ENCODE results near the gene C10orf95. TPM values are rescaled to one million over a fixed set of nuclear protein-coding genes. Genes with fewer than 3 reads are reported as not detected.

C10orf95 gene
- polyA plus RNA-seq, 2 donors, result 0.37 to 0.65 TPM

GRCh38 chr10:102419269-102420180 is 31.8 kb downstream of the C10orf95 start:
- Histone ChIP-seq H3K36me3 (ENCODE audit: control insufficient read depth in 2 of 2, insufficient read depth in 2 of 2, low read length in 1 of 2) (peaks cover 6 to 8% of the 10 kb centered on the region in 2 donors), H3K4me1 (ENCODE audit: control insufficient read depth in 2 of 2, insufficient read depth in 2 of 2, low read length in 1 of 2) (peaks cover 18 to 25% of the 10 kb centered on the region in 2 donors), H3K9me3 (ENCODE audit: control insufficient read depth in 2 of 2, insufficient read depth in 1 of 2, low read depth in 1 of 2, low read length in 1 of 2) (peaks cover 0 to 5% of the 10 kb centered on the region in 2 donors), H3K4me3 (ENCODE audit: low read depth in 1 of 2, low read length in 2 of 2) (peak overlapping the region; percentile 81 to 86), H3K27me3 (ENCODE audit: control insufficient read depth in 1 of 2, insufficient read depth in 2 of 2, low read length in 2 of 2) (no peaks in the 10 kb centered on the region), H3K27ac (ENCODE audit: low read depth in 2 of 2, low read length in 1 of 2) (no peak overlapping the region)
- 1% methylated on average over 45 to 54 of the region's 54 CpGs for WGBS, 2 donors

- Histone ChIP-seq H3K9me3 (ENCODE audit: control insufficient read depth in 2 of 2, insufficient read depth in 1 of 2, low read depth in 1 of 2, low read length in 1 of 2) (peaks cover 0 to 5% of the 10 kb centered on the region in 2 donors), H3K36me3 (ENCODE audit: control insufficient read depth in 2 of 2, insufficient read depth in 2 of 2, low read length in 1 of 2) (peaks cover 4 to 5% of the 10 kb centered on the region in 2 donors), H3K4me3 (ENCODE audit: low read depth in 1 of 2, low read length in 2 of 2) (peak within 1 kb of the TSS; percentile 81 to 86), H3K27ac (ENCODE audit: low read depth in 2 of 2, low read length in 1 of 2) (no peak within 1 kb of the TSS), H3K4me1 (ENCODE audit: control insufficient read depth in 2 of 2, insufficient read depth in 2 of 2, low read length in 1 of 2) (peaks cover 18 to 25% of the 10 kb centered on the region in 2 donors), H3K27me3 (ENCODE audit: control insufficient read depth in 1 of 2, insufficient read depth in 2 of 2, low read length in 2 of 2) (no peaks in the 10 kb centered on the region)
- 4 to 6% methylated on average over 38 to 45 of the region's 45 CpGs for WGBS, 2 donors
Measured at GRCh38 chr10:102418622-102419268, 32.6 kb downstream of the C10orf95 start, which contains the start of gene PSD. TSS of gene PSD (minus strand) at chr10:102418785. CDS start at chr10:102417038, 1,747 bp downstream.

GRCh38 chr10:102416695-102417094 is 34.6 kb downstream of the C10orf95 start:
- Histone ChIP-seq H3K4me1 (ENCODE audit: control insufficient read depth in 2 of 2, insufficient read depth in 2 of 2, low read length in 1 of 2) (peaks cover 14 to 15% of the 10 kb centered on the region in 2 donors), H3K4me3 (ENCODE audit: low read depth in 1 of 2, low read length in 2 of 2) (no peak overlapping the region), H3K36me3 (ENCODE audit: control insufficient read depth in 2 of 2, insufficient read depth in 2 of 2, low read length in 1 of 2) (no peaks in the 10 kb centered on the region), H3K27me3 (ENCODE audit: control insufficient read depth in 1 of 2, insufficient read depth in 2 of 2, low read length in 2 of 2) (no peaks in the 10 kb centered on the region), H3K27ac (ENCODE audit: low read depth in 2 of 2, low read length in 1 of 2) (no peak overlapping the region), H3K9me3 (ENCODE audit: control insufficient read depth in 2 of 2, insufficient read depth in 1 of 2, low read depth in 1 of 2, low read length in 1 of 2) (peaks cover 0 to 8% of the 10 kb centered on the region in 2 donors)
- WGBS, 2 donors, result 80 to 81% methylated on average over 20 of the region's 20 CpGs

GRCh38 chr10:102416283-102416682 is 35.1 kb downstream of the C10orf95 start:
- no peak overlapping the region for H3K27ac ChIP-seq (ENCODE audit: low read depth in 2 of 2, low read length in 1 of 2)
- H3K36me3 ChIP-seq (ENCODE audit: control insufficient read depth in 2 of 2, insufficient read depth in 2 of 2, low read length in 1 of 2), result no peaks in the 10 kb centered on the region
- 69 to 74% methylated on average over 9 of the region's 9 CpGs for WGBS, 2 donors
- peaks cover 14 to 15% of the 10 kb centered on the region in 2 donors for H3K4me1 ChIP-seq (ENCODE audit: control insufficient read depth in 2 of 2, insufficient read depth in 2 of 2, low read length in 1 of 2)
- peaks cover 0 to 8% of the 10 kb centered on the region in 2 donors for H3K9me3 ChIP-seq (ENCODE audit: control insufficient read depth in 2 of 2, insufficient read depth in 1 of 2, low read depth in 1 of 2, low read length in 1 of 2)
- H3K4me3 ChIP-seq (ENCODE audit: low read depth in 1 of 2, low read length in 2 of 2), result no peak overlapping the region
- H3K27me3 ChIP-seq (ENCODE audit: control insufficient read depth in 1 of 2, insufficient read depth in 2 of 2, low read length in 2 of 2), result peaks cover 0 to under 1% of the 10 kb centered on the region in 2 donors

GRCh38 chr10:102414749-102415148 is 36.6 kb downstream of the C10orf95 start:
- H3K27ac ChIP-seq (ENCODE audit: low read depth in 2 of 2, low read length in 1 of 2), result no peak overlapping the region
- WGBS, 2 donors, result 44 to 46% methylated on average over 20 of the region's 20 CpGs
- H3K36me3 ChIP-seq (ENCODE audit: control insufficient read depth in 2 of 2, insufficient read depth in 2 of 2, low read length in 1 of 2), result no peaks in the 10 kb centered on the region
- H3K4me1 ChIP-seq (ENCODE audit: control insufficient read depth in 2 of 2, insufficient read depth in 2 of 2, low read length in 1 of 2), result peaks cover 10 to 23% of the 10 kb centered on the region in 2 donors
- H3K9me3 ChIP-seq (ENCODE audit: control insufficient read depth in 2 of 2, insufficient read depth in 1 of 2, low read depth in 1 of 2, low read length in 1 of 2), result peaks cover 0 to 8% of the 10 kb centered on the region in 2 donors
- no peak overlapping the region for H3K4me3 ChIP-seq (ENCODE audit: low read depth in 1 of 2, low read length in 2 of 2)
- peaks cover 0 to 11% of the 10 kb centered on the region in 2 donors for H3K27me3 ChIP-seq (ENCODE audit: control insufficient read depth in 1 of 2, insufficient read depth in 2 of 2, low read length in 2 of 2)

GRCh38 chr10:102413806-102414561 is 37.4 kb downstream of the C10orf95 start:
- Histone ChIP-seq H3K4me1 (ENCODE audit: control insufficient read depth in 2 of 2, insufficient read depth in 2 of 2, low read length in 1 of 2) (peaks cover 6 to 20% of the 10 kb centered on the region in 2 donors), H3K27ac (ENCODE audit: low read depth in 2 of 2, low read length in 1 of 2) (no peak overlapping the region), H3K9me3 (ENCODE audit: control insufficient read depth in 2 of 2, insufficient read depth in 1 of 2, low read depth in 1 of 2, low read length in 1 of 2) (peaks cover 0 to 6% of the 10 kb centered on the region in 2 donors), H3K4me3 (ENCODE audit: low read depth in 1 of 2, low read length in 2 of 2) (no peak overlapping the region), H3K27me3 (ENCODE audit: control insufficient read depth in 1 of 2, insufficient read depth in 2 of 2, low read length in 2 of 2) (peaks cover 0 to 17% of the 10 kb centered on the region in 2 donors), H3K36me3 (ENCODE audit: control insufficient read depth in 2 of 2, insufficient read depth in 2 of 2, low read length in 1 of 2) (no peaks in the 10 kb centered on the region)
- WGBS, 2 donors, result 78 to 79% methylated on average over 16 of the region's 16 CpGs

GRCh38 chr10:102413053-102413705 is 38.2 kb downstream of the C10orf95 start:
- no peak overlapping the region for H3K4me3 ChIP-seq (ENCODE audit: low read depth in 1 of 2, low read length in 2 of 2)
- peaks cover 0 to 18% of the 10 kb centered on the region in 2 donors for H3K27me3 ChIP-seq (ENCODE audit: control insufficient read depth in 1 of 2, insufficient read depth in 2 of 2, low read length in 2 of 2)
- WGBS, 2 donors, result 5 to 18% methylated on average over 5 of the region's 5 CpGs

GRCh38 chr10:102412293-102412692 is 39.0 kb downstream of the C10orf95 start:
- Histone ChIP-seq H3K9me3 (ENCODE audit: control insufficient read depth in 2 of 2, insufficient read depth in 1 of 2, low read depth in 1 of 2, low read length in 1 of 2) (peaks cover 0 to 3% of the 10 kb centered on the region in 2 donors), H3K4me1 (ENCODE audit: control insufficient read depth in 2 of 2, insufficient read depth in 2 of 2, low read length in 1 of 2) (peaks cover 7 to 20% of the 10 kb centered on the region in 2 donors), H3K27me3 (ENCODE audit: control insufficient read depth in 1 of 2, insufficient read depth in 2 of 2, low read length in 2 of 2) (peaks cover 0 to 20% of the 10 kb centered on the region in 2 donors), H3K4me3 (ENCODE audit: low read depth in 1 of 2, low read length in 2 of 2) (no peak overlapping the region), H3K27ac (ENCODE audit: low read depth in 2 of 2, low read length in 1 of 2) (no peak overlapping the region), H3K36me3 (ENCODE audit: control insufficient read depth in 2 of 2, insufficient read depth in 2 of 2, low read length in 1 of 2) (no peaks in the 10 kb centered on the region)
- 86 to 88% methylated on average over 10 of the region's 10 CpGs for WGBS, 2 donors

More at GRCh38 chr10:102413053-102413705, 38.2 kb downstream of the C10orf95 start:
- H3K9me3 ChIP-seq (ENCODE audit: control insufficient read depth in 2 of 2, insufficient read depth in 1 of 2, low read depth in 1 of 2, low read length in 1 of 2), result peaks cover 0 to 3% of the 10 kb centered on the region in 2 donors
- H3K4me1 ChIP-seq (ENCODE audit: control insufficient read depth in 2 of 2, insufficient read depth in 2 of 2, low read length in 1 of 2), result peaks cover 7 to 20% of the 10 kb centered on the region in 2 donors
- H3K36me3 ChIP-seq (ENCODE audit: control insufficient read depth in 2 of 2, insufficient read depth in 2 of 2, low read length in 1 of 2), result no peaks in the 10 kb centered on the region
- no peak overlapping the region for H3K27ac ChIP-seq (ENCODE audit: low read depth in 2 of 2, low read length in 1 of 2)
